ENCODE measurements around the gene KLF6. TPM values are rescaled to one million over a fixed set of nuclear protein-coding genes. Genes with fewer than 3 reads are reported as not detected.

The KLF6 gene
- total and polyA plus RNA-seq, 9 of the 15 experiments (the other 6 are each of a cell fraction or from before 2014, with no cell fraction given): 3.2 to 23.9 (median 8.0) TPM

DNA sequence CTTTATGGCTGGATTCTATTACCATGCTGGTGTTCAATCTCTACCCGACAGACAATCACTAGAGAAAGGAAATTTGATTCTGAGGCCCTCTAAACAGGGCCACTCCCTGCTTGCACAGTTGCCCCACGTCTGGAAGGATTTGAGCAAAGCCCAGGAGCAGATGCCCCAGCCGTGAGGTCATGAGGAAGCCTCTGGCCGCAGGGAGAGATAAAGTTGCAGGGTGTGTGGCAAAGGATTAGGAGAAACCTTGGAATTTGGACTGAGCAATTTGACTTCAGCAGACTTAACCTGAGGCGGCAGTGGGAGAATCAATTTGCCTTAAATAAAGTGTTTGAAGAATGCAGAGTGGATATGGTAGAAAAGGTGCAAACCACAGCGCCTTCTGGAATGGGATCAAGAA lies 40.2 kb upstream of the KLF6 start (continued):
- no peak for TF ChIP-seq PPARD (CRISPR knock-in tag; IDR thresholded peaks at IDR 0.05)
- no peak for TF ChIP-seq FOXM1 (IDR thresholded peaks at IDR 0.05; ENCODE audit: low read depth)
- TF ChIP-seq FOXM1 (CRISPR knock-in tag; IDR thresholded peaks at IDR 0.05; ENCODE audit: low read depth): no peak
- TF ChIP-seq RB1 (IDR thresholded peaks at IDR 0.05; ENCODE audit: low read depth): no peak
- TF ChIP-seq, protein P1, sequence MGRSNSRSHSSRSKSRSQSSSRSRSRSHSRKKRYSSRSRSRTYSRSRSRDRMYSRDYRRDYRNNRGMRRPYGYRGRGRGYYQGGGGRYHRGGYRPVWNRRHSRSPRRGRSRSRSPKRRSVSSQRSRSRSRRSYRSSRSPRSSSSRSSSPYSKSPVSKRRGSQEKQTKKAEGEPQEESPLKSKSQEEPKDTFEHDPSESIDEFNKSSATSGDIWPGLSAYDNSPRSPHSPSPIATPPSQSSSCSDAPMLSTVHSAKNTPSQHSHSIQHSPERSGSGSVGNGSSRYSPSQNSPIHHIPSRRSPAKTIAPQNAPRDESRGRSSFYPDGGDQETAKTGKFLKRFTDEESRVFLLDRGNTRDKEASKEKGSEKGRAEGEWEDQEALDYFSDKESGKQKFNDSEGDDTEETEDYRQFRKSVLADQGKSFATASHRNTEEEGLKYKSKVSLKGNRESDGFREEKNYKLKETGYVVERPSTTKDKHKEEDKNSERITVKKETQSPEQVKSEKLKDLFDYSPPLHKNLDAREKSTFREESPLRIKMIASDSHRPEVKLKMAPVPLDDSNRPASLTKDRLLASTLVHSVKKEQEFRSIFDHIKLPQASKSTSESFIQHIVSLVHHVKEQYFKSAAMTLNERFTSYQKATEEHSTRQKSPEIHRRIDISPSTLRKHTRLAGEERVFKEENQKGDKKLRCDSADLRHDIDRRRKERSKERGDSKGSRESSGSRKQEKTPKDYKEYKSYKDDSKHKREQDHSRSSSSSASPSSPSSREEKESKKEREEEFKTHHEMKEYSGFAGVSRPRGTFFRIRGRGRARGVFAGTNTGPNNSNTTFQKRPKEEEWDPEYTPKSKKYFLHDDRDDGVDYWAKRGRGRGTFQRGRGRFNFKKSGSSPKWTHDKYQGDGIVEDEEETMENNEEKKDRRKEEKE (IDR thresholded peaks at IDR 0.05; ENCODE audit: borderline replicate concordance in 1 of 2, control insufficient read depth in 1 of 2, low read depth in 2 of 2, low read length in 1 of 2): no peak
- no peak for TF ChIP-seq ZNF551 (CRISPR knock-in tag; IDR thresholded peaks at IDR 0.05)
- peak; percentile 75 to 81 for TF ChIP-seq KDM1A (IDR thresholded peaks at IDR 0.05)
- 0 out of 2 replicates have a peak, but pooled peaks have one; percentile 25 for TF ChIP-seq DPF2 (IDR thresholded peaks at IDR 0.05)
- TF ChIP-seq, protein P2, sequence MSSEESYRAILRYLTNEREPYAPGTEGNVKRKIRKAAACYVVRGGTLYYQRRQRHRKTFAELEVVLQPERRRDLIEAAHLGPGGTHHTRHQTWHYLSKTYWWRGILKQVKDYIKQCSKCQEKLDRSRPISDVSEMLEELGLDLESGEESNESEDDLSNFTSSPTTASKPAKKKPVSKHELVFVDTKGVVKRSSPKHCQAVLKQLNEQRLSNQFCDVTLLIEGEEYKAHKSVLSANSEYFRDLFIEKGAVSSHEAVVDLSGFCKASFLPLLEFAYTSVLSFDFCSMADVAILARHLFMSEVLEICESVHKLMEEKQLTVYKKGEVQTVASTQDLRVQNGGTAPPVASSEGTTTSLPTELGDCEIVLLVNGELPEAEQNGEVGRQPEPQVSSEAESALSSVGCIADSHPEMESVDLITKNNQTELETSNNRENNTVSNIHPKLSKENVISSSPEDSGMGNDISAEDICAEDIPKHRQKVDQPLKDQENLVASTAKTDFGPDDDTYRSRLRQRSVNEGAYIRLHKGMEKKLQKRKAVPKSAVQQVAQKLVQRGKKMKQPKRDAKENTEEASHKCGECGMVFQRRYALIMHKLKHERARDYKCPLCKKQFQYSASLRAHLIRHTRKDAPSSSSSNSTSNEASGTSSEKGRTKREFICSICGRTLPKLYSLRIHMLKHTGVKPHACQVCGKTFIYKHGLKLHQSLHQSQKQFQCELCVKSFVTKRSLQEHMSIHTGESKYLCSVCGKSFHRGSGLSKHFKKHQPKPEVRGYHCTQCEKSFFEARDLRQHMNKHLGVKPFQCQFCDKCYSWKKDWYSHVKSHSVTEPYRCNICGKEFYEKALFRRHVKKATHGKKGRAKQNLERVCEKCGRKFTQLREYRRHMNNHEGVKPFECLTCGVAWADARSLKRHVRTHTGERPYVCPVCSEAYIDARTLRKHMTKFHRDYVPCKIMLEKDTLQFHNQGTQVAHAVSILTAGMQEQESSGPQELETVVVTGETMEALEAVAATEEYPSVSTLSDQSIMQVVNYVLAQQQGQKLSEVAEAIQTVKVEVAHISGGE (CRISPR knock-in tag; IDR thresholded peaks at IDR 0.05): 0 out of 6 replicates have a peak, but pooled peaks of 1 of the 3 experiments have one; percentile 28
- peak; percentile 55 for TF ChIP-seq TEAD4 (IDR thresholded peaks at IDR 0.05; ENCODE audit: low read length)
- TF ChIP-seq TEAD4 (CRISPR knock-in tag; IDR thresholded peaks at IDR 0.05; ENCODE audit: borderline replicate concordance): no peak
- TF ChIP-seq, protein P3, sequence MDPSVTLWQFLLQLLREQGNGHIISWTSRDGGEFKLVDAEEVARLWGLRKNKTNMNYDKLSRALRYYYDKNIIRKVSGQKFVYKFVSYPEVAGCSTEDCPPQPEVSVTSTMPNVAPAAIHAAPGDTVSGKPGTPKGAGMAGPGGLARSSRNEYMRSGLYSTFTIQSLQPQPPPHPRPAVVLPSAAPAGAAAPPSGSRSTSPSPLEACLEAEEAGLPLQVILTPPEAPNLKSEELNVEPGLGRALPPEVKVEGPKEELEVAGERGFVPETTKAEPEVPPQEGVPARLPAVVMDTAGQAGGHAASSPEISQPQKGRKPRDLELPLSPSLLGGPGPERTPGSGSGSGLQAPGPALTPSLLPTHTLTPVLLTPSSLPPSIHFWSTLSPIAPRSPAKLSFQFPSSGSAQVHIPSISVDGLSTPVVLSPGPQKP (CRISPR knock-in tag; IDR thresholded peaks at IDR 0.05): no peak
- TF ChIP-seq, protein P4, sequence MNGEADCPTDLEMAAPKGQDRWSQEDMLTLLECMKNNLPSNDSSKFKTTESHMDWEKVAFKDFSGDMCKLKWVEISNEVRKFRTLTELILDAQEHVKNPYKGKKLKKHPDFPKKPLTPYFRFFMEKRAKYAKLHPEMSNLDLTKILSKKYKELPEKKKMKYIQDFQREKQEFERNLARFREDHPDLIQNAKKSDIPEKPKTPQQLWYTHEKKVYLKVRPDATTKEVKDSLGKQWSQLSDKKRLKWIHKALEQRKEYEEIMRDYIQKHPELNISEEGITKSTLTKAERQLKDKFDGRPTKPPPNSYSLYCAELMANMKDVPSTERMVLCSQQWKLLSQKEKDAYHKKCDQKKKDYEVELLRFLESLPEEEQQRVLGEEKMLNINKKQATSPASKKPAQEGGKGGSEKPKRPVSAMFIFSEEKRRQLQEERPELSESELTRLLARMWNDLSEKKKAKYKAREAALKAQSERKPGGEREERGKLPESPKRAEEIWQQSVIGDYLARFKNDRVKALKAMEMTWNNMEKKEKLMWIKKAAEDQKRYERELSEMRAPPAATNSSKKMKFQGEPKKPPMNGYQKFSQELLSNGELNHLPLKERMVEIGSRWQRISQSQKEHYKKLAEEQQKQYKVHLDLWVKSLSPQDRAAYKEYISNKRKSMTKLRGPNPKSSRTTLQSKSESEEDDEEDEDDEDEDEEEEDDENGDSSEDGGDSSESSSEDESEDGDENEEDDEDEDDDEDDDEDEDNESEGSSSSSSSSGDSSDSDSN (IDR thresholded peaks at IDR 0.05; ENCODE audit: borderline replicate concordance in 1 of 2, low read depth in 2 of 2, low read length in 2 of 2): 0 out of 4 replicates have a peak, but pooled peaks of 1 of the 2 experiments have one; percentile 47
- no peak for TF ChIP-seq ZNF644 (tag; IDR thresholded peaks at IDR 0.05; ENCODE audit: low read depth)
- TF ChIP-seq, protein P5, sequence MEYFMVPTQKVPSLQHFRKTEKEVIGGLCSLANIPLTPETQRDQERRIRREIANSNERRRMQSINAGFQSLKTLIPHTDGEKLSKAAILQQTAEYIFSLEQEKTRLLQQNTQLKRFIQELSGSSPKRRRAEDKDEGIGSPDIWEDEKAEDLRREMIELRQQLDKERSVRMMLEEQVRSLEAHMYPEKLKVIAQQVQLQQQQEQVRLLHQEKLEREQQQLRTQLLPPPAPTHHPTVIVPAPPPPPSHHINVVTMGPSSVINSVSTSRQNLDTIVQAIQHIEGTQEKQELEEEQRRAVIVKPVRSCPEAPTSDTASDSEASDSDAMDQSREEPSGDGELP (CRISPR knock-in tag; IDR thresholded peaks at IDR 0.05; ENCODE audit: borderline replicate concordance): no peak
- TF ChIP-seq RCOR1 (IDR thresholded peaks at IDR 0.05; ENCODE audit: borderline replicate concordance in 1 of 2, low read depth in 2 of 2, low read length in 2 of 2): peak; percentile 9 to 85; a peak in 2 of 4 replicates

All from K562 (cell line).